ENCODE data around the gene IWS1.
"Not testable (repeated sequence)": the region's sequence is repeated elsewhere in the genome, so short reads cannot be mapped to it uniquely, and the experiment has no call there.

Gene IWS1

DNA sequence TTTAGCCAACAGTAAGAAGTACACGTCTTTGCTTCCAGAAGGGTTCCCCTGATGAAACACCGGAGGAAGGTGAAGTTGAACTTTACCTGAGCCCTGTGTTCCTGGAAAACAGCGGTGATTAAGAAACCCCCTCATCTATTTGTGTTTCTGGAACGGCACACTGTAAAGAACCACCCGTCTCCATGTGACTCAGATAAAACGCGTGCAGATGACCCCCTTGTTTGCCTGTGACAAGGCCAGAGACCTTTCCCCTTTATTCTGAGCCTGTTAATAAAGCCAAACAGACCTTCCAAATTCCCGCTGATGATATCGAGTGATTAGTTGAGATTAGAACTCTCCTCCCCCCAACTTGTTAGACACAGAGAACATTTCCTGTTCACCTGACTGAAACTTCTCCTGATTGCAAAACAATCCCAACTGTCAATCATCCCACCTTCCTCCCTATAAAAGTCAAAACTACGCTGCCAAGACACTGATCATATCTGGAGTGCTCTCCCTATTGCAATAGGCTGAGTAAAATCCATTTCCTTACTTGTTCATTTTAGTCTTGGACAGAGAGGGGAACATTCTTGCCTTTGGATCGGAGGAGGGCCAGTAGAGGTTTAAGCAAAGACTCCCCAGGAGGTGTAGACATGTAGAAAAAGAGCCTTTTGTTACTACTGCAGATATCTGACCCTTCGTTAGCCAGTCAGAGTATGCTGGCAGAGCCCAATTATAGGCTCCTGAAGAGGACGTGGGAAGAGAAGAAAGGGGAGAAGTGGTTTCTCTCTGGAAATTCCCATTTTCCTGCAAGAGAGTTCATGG, 914 bp upstream of the IWS1 start:
- DNase-seq, result peak; percentile 33

DNA sequence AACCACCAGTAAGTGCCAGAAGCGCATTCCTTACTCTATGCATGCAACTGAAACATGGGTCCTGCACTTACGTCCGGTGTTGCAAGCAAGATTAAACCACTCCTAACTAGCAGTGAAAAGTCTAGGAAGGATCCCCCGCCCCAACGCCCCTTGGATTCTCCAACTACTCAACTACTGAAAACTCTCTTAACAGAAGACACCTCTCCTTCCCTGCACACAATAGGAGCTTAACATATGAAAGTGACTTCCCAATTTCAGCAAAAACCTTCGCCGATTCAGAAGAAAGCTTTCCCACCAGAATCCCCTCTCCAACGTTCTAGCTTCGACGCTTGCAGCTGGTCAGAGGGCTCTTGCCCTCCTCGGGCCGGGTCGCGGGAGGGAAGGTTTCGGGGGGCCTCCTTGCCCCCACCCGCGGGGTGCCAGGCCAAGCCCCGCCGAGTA, 578 bp downstream of the IWS1 start:
- no peak for DNase-seq

DNA sequence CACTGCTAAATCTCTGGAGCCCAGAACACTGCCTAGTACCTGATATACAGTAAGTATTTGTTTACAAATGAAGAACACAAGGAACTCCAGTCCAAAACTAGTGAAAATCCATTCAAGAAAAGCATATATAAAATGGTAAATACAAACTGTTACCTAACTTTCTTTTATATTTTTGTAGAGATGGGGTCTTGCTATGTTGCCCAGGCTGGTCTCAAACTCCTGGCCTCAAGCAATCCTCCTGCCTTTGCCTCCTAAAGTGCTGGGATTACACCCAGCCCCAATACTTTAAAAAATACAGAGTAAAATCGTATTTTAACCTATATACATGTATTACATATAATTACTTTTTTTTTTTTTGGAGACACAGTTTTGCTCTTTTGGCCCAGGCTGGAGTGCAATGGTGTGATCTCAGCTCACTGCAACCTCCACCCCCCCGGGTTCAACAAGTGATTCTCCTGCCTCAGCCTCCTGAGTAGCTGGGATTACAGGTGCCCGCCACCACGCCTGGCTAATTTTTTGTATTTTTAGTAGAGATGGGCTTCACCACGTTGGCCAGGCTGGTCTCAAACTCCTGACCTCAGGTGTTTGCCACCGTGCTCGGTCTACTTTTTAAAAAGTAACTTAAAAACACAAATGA, 2.0 kb downstream of the IWS1 start:
- DNase-seq, result not testable (repeated sequence)

DNA sequence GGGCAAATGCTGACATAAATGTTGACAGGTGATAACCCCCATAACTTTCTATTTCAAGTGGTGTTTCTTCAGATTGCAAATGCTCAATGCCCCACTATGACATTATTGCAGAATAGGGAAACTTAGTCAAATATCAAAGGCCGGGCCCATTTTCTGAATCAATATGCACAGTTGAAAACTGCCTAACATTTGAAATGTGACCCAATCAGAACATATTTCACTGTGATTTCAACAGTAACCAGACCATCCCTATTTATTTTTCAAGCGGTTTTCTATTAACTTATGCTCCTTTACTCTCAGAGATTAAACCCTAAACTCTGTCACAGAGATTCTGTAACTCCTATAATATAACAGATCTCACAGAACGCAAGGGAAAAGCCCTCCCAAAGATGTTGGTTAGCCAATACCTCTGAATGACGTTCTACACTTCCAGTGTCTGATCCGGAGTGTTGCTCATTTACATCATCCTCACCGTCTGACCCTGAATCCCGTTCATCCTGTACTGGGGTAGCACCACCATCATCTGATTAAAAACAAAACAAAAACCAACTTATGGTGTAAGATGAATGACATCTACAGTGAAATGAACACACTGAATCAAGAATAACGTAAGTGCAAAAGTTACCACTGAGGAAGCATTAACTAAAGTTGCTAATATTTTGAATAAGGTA, 2.9 kb downstream of the IWS1 start:
- no peak for DNase-seq

DNA sequence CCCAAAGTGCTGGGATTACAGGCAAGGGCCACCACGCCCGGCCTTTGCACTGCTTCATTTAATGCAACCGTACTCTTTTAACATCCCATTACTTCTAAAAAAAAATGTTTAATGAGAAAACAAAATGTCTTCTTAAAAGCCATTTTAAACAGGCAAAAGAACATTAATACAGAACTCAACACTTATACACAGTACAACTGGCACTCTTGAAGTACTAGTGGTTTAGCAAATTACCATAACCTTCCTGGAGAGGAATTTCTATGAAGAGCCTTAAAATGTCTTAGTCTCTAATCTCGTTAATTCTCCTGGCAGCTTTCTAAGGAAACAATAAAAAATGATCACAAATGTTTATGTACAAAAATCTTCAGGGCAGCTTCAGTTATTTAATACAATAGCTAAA, 5.9 kb downstream of the IWS1 start:
- DNase-seq, result no peak

DNA sequence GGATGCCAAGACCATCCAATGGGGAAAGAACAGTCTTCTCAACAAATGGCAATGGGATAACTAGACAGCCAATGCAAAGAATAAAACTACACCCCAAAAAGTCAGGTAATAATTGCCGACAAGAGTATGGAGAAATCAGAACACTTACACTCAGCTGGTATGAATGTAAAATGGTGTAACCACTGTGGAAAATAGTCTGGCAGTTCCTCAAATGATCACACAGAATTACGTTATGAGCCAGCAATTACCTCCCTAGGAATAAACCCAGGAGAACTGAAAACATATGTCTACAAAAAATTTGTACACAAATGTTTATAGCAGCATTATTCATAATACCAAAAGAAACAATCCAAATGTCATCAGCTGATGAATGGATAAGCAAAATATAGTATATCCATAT, 8.8 kb downstream of the IWS1 start:
- no peak for DNase-seq

DNA sequence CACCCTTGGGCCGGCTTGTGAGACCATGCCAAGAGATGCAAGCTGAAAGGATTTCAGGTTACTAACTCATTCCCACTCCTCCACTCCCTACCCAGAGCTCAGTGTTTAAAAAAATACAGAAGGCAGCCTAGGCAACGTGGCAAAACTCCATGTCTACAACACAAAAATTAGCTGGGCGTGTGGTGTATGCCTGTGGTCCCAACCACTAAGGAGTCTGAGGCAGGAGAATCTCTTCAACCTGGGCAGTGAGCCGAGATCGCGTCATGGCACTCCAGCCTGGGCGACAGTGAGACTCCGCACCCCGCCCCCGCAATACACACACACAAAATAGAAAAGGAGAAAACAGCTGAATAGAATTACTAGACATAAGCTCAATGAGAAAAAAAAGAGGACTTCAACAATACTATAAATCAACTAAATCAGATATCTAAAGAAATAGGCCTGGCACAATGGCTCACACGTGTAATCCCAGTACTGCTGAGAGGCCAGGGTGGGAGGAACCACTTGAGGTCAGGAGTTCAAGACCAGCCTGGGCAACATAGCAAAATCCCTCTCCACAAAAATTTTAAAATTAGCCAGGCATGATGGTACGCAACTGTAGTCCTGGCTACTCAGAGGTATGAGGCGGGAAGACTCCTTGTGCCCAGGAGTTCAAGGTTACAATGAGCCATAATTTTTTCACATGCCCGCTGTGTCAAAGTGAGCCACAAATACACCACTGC, 10.1 kb downstream of the IWS1 start:
- no peak for DNase-seq

DNA sequence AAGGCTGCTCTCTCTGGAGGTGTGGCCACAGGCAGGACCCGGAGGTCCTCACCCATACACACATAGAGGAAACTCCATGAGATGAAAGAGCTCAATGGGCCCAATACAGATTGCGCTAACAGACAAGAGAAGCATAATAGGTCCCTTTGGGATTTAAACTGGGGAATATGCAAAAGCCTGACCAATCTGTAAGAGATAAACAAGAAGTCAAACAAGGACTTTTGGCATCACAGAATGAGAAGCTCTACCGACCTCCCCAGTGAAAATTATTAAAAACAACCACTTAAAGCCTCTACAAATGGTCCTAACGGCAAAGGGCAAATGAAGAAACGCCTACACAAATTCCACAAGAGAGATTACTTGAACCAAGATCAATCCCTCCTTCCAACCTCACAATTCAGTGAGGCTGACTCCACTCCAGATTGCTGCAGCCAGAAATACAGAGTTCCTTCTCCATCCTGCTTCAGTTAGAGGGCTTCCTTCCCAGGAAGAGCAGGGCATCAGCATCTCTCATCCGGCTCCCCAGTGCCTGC, 10.8 kb downstream of the IWS1 start:
- no peak for DNase-seq

DNA sequence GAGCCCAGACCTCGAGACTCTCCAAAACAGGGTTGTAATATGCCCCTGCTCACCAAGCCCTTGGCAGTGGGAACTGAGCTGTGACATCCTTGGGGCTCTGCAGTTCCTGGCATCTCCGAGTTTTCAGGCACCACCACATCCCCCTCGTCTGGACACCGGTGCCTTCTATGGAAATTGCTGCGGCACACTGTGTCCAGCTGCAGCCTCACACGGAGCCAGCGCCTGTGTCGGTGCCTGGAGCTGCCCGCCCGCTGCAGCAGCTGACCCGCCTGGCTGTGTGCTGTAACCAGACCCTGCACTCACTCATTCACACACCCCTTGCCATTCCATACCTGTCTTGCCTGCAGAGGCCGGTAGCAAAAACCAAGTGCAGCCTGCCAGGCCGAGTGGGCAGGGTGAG, 11.8 kb downstream of the IWS1 start:
- DNase-seq, result no peak

DNA sequence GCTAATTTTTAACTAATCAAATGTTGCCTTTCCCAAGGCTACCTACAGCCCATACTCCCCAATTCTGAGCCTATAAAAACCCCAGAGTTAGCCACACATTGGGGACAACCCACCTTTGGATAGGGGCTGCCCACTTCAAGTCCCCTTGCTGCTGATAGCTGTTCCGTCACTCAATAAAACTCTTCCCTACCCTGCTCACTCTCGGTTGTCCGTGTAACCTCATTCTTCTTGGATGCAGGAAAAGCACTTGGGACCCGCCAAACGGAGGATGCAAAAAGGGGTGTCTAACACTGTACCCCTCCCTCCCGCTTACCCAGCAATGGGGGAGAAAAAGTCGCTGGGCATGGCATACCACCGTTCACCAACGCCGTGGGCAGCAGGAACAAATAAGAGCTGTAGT, 12.2 kb downstream of the IWS1 start:
- DNase-seq, result no peak

DNA sequence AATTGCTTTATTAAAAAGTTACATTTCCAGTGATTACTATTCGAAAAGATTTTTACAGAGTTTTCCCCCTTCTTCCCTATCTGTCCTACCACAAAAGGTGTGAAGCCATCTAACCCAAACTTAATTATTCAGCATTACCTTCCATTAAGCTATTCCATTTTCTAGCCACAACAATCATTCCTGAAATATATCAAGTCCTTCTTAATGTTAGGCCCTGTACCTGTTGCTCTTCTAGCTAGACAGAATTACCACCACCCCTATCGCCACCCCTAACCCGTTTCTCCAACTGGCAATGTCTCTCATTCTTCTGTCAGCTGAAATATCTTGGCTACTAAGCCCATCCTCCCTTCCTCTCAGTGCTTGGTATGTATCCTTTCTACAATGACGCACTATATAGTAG, 13.9 kb downstream of the IWS1 start:
- no peak for DNase-seq

DNA sequence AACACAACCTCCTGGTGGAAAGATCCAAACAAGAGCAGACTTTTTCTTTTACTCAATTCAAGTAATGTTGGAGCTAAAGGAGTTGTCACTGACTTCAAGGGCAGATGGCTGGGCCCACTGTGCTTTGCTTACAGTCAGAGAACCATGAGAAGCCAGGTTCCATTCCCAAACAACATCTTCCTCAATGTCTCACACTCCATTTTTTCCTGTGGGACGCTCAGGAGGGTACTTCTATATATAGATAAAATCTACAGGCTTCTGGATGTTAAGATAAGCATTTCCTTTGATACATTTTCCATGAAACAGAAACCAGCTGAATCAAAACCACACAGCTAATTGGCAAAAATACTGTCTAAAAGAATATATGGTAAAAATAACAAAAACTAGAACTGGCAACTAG, 14.4 kb downstream of the IWS1 start:
- no peak for DNase-seq

DNA sequence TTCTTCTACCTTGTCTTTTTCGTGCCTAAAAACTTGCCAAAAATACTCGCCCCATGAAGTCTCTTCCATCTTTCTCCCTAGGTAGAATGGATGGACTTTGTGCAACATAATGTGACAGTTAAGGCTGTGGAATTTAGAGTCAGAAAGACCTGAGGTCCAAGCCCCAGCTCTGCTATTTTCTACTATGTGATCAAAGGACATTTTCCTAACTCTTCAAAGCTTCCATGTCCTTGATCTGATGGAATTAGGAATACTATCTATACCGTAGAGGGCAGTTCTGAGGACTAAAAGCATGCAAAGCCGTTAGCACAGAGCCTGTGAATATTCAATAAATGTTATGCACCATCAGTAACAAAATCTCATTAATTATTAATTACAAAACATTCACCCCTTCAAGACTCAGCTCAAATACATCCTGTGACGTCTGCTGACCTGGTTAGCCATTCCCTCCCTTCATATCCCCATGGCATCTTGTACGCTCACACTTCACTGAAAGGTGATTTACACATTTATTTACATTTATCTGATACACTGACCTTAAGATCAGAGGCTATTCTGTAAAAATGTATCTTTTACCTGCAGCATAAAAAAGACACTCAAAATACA, 15.1 kb downstream of the IWS1 start:
- DNase-seq, result no peak

DNA sequence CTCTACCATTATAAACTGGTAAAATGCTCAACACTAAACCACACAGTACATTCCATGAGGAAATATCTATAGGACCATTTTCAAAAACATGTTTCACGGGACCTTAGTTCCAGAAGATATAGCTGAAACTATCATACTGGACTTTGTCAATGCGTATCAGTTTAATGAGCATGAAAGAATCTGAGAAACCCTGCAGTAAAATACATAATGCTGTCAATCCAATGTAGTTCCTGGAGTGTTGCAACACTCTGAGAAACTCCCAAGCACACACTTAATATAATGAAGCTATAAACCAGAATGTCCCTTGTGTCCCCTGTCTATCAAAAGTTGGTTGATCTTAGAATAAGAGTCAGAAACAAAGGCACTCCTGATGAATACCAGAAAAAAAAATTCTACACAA, 16.2 kb downstream of the IWS1 start:
- no peak for DNase-seq

DNA sequence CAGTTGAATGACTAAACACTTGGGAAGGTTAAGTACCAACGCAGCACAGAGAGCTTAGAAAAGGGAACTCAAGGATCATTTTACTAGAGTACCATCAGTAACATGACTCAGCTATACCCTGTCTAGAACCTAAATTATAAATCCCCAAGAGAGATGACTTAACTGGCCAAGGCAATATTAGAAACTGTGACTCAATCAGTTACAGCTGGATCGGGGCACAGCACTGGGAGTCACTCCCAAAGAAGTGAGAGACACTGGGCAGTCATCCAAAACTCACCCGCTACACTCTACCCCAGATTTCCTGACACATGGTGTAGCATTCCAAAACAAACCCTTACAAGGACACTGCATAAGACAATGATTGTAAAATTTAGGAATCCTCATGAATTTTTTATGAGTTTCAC, 17.7 kb downstream of the IWS1 start:
- DNase-seq, result no peak

DNA sequence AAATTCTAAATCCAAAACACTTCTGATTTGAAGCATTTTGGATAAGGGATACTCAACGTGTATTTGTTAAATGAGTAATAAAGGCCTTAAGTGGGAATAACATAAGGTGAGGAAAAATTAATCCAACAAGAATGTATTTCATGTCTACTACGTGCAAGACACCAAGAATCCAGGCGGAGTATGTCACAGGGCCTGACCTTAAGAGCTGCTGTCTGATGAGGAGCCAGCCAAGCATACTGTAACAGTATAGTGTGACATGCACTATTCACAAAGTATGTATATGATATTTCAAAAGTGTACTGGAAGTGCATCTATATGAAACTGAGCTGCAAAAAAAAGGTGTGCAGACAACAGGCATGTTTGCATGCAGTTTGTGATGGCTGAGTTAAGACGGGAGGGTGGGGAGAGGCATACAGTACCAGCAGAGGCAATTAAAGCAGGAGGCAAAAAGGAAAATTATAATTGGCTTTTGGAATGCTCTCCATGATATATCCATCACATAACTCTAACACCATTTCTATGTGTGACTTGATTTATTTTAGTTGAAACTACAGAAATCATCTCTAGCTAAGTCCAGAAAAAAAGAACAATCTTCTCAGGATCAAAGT, 18.2 kb downstream of the IWS1 start:
- no peak for DNase-seq

DNA sequence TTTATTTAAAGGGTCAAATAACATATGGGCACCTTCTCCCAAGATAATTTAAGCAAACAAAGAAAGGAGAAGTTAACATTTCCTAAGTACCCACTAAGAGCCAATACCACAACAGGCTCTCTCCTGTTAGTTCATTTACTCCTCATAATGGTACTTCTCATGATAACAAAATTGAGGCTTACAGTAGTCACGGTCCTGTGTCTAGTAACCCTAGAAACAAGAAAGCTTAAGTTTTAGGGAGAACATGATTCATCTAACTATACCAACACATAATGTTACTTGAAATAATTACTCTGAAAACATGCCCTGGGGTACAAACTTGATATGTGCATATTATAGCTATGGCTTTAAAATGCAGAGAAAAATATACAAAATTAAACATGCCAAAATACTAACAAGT, 19.8 kb downstream of the IWS1 start:
- no peak for DNase-seq

DNA sequence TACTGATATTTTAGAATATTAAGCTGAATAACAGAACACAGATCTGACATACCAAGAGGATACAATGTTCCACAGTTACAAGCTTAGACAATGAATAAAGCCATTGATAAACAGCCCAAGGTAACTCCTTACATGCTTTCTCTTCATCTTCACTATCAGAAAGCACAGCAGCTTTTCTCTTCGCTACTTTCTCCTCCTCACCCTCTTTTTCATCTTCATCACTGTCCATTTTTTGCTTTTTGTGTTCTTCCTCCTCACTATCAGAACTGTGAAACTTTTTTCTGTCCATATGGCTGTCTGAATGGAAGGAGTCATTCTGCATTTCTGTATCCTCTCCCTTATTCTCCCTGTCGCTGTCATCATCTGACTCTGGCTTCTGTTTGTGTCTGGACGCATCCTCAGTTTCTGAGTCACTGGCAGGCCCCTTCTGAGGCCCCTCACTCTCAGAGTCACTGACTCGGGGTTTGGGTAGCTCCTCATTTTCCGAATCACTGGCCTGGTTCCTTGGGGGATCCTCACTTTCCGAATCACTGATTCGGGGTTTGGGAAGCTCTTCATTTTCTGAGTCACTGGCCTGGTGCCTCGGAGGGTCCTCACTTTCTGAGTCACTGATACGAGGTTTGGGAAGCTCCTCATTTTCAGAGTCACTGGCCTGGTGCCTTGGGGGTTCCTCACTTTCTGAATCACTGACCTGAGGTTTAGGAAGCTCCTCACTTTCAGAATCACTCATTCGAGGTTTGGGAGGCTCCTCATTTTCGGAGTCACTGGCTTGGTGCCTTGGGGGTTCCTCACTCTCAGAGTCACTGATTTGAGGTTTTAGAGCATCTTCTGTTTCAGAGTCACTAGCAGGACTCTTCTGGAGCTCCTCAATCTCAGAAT, 21.5 kb downstream of the IWS1 start:
- no peak for DNase-seq

DNA sequence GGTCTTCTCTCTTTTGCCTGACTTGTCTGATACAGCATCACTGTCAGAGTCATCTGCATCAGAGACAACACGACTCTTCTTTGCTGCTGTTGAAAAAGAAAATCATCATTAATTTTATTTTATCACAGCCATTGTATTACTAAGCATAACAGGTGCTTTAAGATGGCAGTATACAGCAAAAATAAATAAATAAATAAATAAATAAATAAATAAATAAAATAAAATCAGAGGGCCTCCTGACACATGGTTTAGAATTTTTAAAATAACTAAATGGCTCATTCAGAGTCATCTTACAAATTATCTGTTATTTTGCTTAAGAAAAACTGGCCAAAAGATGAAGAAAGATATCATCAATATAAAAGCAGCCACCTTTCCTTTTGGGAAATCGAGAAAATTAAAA, 22.8 kb downstream of the IWS1 start:
- DNase-seq, result no peak

DNA sequence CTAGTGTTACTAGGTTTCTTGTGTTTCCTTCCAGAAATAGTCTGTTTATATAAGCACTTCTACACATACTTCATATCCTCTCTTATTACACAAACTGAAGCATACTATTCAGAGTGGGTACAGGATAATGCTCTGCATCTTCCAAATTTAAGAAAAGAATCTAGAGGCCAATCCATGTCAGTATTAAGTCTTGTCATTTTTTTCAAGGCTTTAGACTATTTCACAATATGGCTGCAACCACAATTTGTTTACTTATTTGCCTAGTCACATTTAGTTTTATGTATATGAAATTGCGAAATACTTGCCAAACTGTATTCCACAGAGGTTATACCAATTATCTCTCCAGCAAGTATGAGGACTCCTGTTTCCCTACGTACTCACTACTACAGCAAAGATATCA, 27.9 kb downstream of the IWS1 start:
- DNase-seq, result no peak

DNA sequence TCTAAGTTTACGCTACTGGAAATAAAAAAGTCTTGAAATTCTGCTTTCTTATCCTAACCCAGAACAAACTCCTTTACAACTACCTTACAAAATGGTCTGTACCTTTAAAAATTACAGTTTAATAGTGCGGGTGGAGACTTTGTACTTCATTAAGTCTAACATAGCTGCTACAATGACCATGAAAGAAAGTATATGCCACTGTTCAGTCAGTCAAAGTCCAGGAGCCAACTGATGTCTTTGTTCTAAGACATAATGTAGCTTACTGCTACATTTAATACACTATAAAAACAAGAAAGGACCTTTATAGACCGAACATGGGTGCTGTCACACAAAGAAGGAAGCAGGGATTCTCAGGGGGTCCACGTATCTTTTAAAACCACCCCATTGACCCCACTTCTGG, 36.0 kb downstream of the IWS1 start:
- no peak for DNase-seq
